ENCODE data around the gene UNK.

Gene UNK

GRCh38 chr17:75812096-75813013, 27.7 kb downstream of the UNK start:
- Histone ChIP-seq H3K36me3 (ENCODE audit: control insufficient read depth in 2 of 2, insufficient read depth in 2 of 2, low read length in 2 of 2) (peaks cover 41 to 53% of the 10 kb centered on the region in 2 donors), H3K27ac (ENCODE audit: low read depth in 2 of 2, low read length in 2 of 2) (no peak overlapping the region)

DNA sequence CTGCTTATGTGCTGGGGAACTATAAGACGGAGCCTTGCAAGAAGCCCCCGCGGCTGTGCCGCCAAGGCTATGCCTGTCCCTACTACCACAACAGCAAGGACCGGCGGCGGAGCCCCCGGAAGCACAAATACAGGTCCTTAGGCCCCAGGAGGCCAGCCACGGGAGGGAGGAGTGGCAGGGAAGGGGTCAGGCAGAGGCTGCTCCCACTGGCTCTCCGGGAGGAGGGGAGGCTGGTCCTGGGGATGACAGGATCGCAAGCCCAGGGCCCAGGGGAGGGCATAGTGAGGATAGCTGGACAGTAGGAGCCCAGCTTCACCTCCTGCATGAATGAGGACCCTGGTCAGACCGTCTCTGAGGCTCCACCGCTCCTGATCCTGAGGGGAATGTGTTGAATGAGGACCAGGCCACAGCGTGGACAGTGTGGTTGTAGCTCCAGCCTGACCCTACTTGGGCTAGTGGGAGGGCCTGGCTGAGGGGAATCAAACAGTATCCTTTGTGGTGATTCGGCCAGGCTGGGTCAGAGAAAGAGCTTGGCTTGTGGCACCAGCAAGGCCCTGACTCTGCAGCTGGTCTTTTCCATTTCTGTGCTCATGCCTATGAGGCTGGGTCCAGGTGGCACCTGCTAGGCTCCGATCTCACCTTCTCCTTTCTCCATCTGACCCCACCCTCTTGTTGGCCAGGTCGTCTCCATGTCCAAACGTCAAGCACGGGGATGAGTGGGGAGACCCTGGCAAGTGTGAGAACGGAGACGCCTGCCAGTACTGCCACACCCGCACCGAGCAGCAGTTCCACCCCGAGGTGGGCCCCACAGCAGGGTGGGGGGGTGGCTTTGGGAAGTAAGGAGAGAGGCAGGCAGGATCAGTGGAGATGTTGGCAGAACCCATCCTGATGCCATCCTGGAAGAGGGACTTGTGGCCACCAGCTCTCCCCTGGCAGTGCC, 28.7 kb downstream of the UNK start:
- H3K9ac ChIP-seq (ENCODE audit: low read depth in 1 of 2, low read length in 2 of 2), result no peak overlapping the region
- no peak overlapping the region for H3K4me3 ChIP-seq (ENCODE audit: low read length in 2 of 2)
- H3K27ac ChIP-seq (ENCODE audit: low read depth in 2 of 2, low read length in 2 of 2), result no peak overlapping the region

More at GRCh38 chr17:75812096-75813013, 27.7 kb downstream of the UNK start:
- no peak overlapping the region for H3K9ac ChIP-seq (ENCODE audit: low read depth in 1 of 2, low read length in 2 of 2)
- H3K4me1 ChIP-seq (ENCODE audit: control insufficient read depth in 2 of 2, insufficient read depth in 2 of 2, low read length in 2 of 2), result peaks cover 2 to 4% of the 10 kb centered on the region in 2 donors
- H3K9me3 ChIP-seq (ENCODE audit: control insufficient read depth in 2 of 2, low read length in 2 of 2), result no peaks in the 10 kb centered on the region
- no peak overlapping the region for H3K4me3 ChIP-seq (ENCODE audit: low read length in 2 of 2)
- H3K27me3 ChIP-seq (ENCODE audit: control insufficient read depth in 2 of 2, insufficient read depth in 2 of 2, low read length in 2 of 2), result no peaks in the 10 kb centered on the region

DNA sequence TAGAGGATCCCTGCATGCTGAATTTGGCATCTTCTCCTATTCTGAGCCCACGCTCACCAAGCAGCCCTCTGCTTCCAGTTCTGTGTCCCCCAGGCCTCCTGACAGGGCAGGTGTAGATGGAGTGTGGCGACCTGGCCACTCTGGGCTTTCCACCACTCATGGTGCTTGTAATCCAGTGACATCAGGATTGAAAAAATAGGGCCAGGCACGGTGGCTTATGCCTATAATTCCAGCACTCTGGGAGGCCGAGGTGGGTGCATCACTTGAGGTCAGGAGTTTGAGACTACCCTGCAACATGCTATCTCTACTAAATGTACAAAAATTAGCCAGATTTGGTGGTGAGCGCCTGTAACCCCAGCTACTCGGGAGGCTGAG, 29.4 kb downstream of the UNK start:
- no peak overlapping the region for H3K9ac ChIP-seq (ENCODE audit: low read depth in 1 of 2, low read length in 2 of 2)
- H3K4me1 ChIP-seq (ENCODE audit: control insufficient read depth in 2 of 2, insufficient read depth in 2 of 2, low read length in 2 of 2), result peaks cover 2 to 4% of the 10 kb centered on the region in 2 donors
- H3K27ac ChIP-seq (ENCODE audit: low read depth in 2 of 2, low read length in 2 of 2), result no peak overlapping the region
- no peaks in the 10 kb centered on the region for H3K27me3 ChIP-seq (ENCODE audit: control insufficient read depth in 2 of 2, insufficient read depth in 2 of 2, low read length in 2 of 2)
- peaks cover 58 to 67% of the 10 kb centered on the region in 2 donors for H3K36me3 ChIP-seq (ENCODE audit: control insufficient read depth in 2 of 2, insufficient read depth in 2 of 2, low read length in 2 of 2)
- no peak overlapping the region for H3K4me3 ChIP-seq (ENCODE audit: low read length in 2 of 2)
- no peaks in the 10 kb centered on the region for H3K9me3 ChIP-seq (ENCODE audit: control insufficient read depth in 2 of 2, low read length in 2 of 2)

More for the DNA sequence above, 28.7 kb downstream of the UNK start:
- peaks cover 2 to 4% of the 10 kb centered on the region in 2 donors for H3K4me1 ChIP-seq (ENCODE audit: control insufficient read depth in 2 of 2, insufficient read depth in 2 of 2, low read length in 2 of 2)
- H3K27me3 ChIP-seq (ENCODE audit: control insufficient read depth in 2 of 2, insufficient read depth in 2 of 2, low read length in 2 of 2), result no peaks in the 10 kb centered on the region
- H3K9me3 ChIP-seq (ENCODE audit: control insufficient read depth in 2 of 2, low read length in 2 of 2), result no peaks in the 10 kb centered on the region
- H3K36me3 ChIP-seq (ENCODE audit: control insufficient read depth in 2 of 2, insufficient read depth in 2 of 2, low read length in 2 of 2), result peaks cover 51 to 61% of the 10 kb centered on the region in 2 donors

DNA sequence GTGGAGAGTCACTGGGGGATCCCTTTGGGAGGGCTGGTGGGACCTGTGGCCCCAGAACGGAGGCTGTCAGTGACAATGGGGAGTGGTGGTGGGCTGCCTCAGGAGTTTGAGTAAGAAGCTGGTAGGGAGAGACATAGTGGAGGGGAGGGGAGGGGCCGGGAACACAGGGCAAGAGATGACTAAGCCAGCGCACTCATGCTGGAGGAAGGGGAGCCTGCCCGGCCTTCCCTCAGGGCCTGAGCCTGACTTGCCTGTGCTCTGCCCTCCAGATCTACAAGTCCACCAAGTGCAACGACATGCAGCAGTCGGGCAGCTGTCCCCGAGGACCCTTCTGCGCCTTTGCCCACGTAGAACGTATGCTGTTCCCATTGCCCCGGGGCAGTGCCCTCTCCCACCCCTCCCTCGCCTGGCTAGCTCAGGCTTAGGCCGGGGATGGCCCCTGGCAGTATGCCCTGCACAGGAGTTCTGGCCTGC, 30.3 kb downstream of the UNK start:
- Histone ChIP-seq H3K9me3 (ENCODE audit: control insufficient read depth in 2 of 2, low read length in 2 of 2) (no peaks in the 10 kb centered on the region), H3K4me1 (ENCODE audit: control insufficient read depth in 2 of 2, insufficient read depth in 2 of 2, low read length in 2 of 2) (peaks cover under 1 to 2% of the 10 kb centered on the region in 2 donors), H3K27me3 (ENCODE audit: control insufficient read depth in 2 of 2, insufficient read depth in 2 of 2, low read length in 2 of 2) (no peaks in the 10 kb centered on the region), H3K36me3 (ENCODE audit: control insufficient read depth in 2 of 2, insufficient read depth in 2 of 2, low read length in 2 of 2) (peaks cover 65 to 72% of the 10 kb centered on the region in 2 donors), H3K9ac (ENCODE audit: low read depth in 1 of 2, low read length in 2 of 2) (no peak overlapping the region), H3K4me3 (ENCODE audit: low read length in 2 of 2) (no peak overlapping the region), H3K27ac (ENCODE audit: low read depth in 2 of 2, low read length in 2 of 2) (no peak overlapping the region)

- H3K9ac ChIP-seq (ENCODE audit: low read depth in 1 of 2, low read length in 2 of 2), result no peak overlapping the region
- no peaks in the 10 kb centered on the region for H3K27me3 ChIP-seq (ENCODE audit: control insufficient read depth in 2 of 2, insufficient read depth in 2 of 2, low read length in 2 of 2)
- H3K9me3 ChIP-seq (ENCODE audit: control insufficient read depth in 2 of 2, low read length in 2 of 2), result no peaks in the 10 kb centered on the region
- no peaks in the 10 kb centered on the region for H3K4me1 ChIP-seq (ENCODE audit: control insufficient read depth in 2 of 2, insufficient read depth in 2 of 2, low read length in 2 of 2)
- peaks cover 70 to 75% of the 10 kb centered on the region in 2 donors for H3K36me3 ChIP-seq (ENCODE audit: control insufficient read depth in 2 of 2, insufficient read depth in 2 of 2, low read length in 2 of 2)
- no peak overlapping the region for H3K27ac ChIP-seq (ENCODE audit: low read depth in 2 of 2, low read length in 2 of 2)
- H3K4me3 ChIP-seq (ENCODE audit: low read length in 2 of 2), result no peak overlapping the region
These were observed 30.8 kb downstream of the UNK start for GRCh38 chr17:75815399-75815798.

DNA sequence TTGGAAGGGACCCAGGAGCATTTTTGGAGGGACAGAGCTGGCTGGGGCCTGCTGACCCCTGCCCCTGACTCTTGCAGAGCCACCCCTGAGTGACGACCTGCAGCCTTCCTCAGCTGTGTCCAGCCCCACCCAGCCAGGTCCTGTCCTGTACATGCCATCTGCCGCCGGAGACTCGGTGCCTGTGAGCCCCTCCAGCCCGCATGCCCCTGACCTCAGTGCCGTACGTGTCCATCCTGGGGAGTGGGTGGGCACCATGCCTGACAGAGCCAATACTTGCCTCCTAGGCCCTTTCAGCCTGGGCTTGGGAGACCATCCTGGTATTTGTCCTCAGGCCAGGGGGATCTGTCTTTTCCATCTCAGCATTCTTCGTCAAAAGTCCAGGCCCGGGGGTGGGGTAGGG, 32.1 kb downstream of the UNK start:
- H3K9me3 ChIP-seq (ENCODE audit: control insufficient read depth in 2 of 2, low read length in 2 of 2), result no peaks in the 10 kb centered on the region
- no peaks in the 10 kb centered on the region for H3K27me3 ChIP-seq (ENCODE audit: control insufficient read depth in 2 of 2, insufficient read depth in 2 of 2, low read length in 2 of 2)
- no peak overlapping the region for H3K27ac ChIP-seq (ENCODE audit: low read depth in 2 of 2, low read length in 2 of 2)
- no peak overlapping the region for H3K9ac ChIP-seq (ENCODE audit: low read depth in 1 of 2, low read length in 2 of 2)
- no peak overlapping the region for H3K4me3 ChIP-seq (ENCODE audit: low read length in 2 of 2)
- peaks cover 77 to 81% of the 10 kb centered on the region in 2 donors for H3K36me3 ChIP-seq (ENCODE audit: control insufficient read depth in 2 of 2, insufficient read depth in 2 of 2, low read length in 2 of 2)
- H3K4me1 ChIP-seq (ENCODE audit: control insufficient read depth in 2 of 2, insufficient read depth in 2 of 2, low read length in 2 of 2), result no peaks in the 10 kb centered on the region

GRCh38 chr17:75817571-75817970, 33.0 kb downstream of the UNK start:
- Histone ChIP-seq H3K27ac (ENCODE audit: low read depth in 2 of 2, low read length in 2 of 2) (no peak overlapping the region), H3K36me3 (ENCODE audit: control insufficient read depth in 2 of 2, insufficient read depth in 2 of 2, low read length in 2 of 2) (peaks cover 70 to 80% of the 10 kb centered on the region in 2 donors), H3K4me3 (ENCODE audit: low read length in 2 of 2) (no peak overlapping the region), H3K4me1 (ENCODE audit: control insufficient read depth in 2 of 2, insufficient read depth in 2 of 2, low read length in 2 of 2) (peaks cover 0 to 4% of the 10 kb centered on the region in 2 donors), H3K9ac (ENCODE audit: low read depth in 1 of 2, low read length in 2 of 2) (no peak overlapping the region), H3K9me3 (ENCODE audit: control insufficient read depth in 2 of 2, low read length in 2 of 2) (no peaks in the 10 kb centered on the region), H3K27me3 (ENCODE audit: control insufficient read depth in 2 of 2, insufficient read depth in 2 of 2, low read length in 2 of 2) (no peaks in the 10 kb centered on the region)

DNA sequence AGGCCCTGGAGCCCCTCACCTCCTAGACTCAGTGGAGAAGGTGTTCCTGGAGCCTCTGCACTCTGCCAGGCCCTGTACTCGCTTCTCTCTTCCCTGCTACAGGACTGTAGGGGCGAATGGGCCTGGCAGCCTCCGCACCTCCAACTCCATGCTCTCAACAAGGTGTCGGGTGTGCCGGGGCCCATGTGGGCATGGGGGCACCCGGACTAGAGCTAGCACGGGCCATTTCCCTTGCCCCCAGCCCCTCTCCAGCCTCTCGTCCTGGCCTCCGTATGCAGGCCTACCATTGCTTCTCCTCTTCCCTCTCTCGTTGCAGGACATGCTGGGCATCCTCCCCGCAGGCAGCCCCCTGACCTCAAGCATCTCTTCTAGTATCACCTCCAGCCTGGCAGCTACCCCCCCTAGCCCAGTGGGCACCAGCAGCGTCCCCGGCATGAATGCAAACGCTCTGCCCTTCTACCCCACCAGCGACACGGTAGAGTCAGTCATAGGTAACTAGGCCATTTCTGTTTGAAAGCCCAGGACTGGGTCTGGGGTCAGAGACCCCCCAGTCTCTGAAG, 33.8 kb downstream of the UNK start:
- Histone ChIP-seq H3K9me3 (ENCODE audit: control insufficient read depth in 2 of 2, low read length in 2 of 2) (no peaks in the 10 kb centered on the region), H3K4me1 (ENCODE audit: control insufficient read depth in 2 of 2, insufficient read depth in 2 of 2, low read length in 2 of 2) (peaks cover 0 to 4% of the 10 kb centered on the region in 2 donors), H3K27ac (ENCODE audit: low read depth in 2 of 2, low read length in 2 of 2) (no peak overlapping the region), H3K36me3 (ENCODE audit: control insufficient read depth in 2 of 2, insufficient read depth in 2 of 2, low read length in 2 of 2) (peaks cover 68 to 74% of the 10 kb centered on the region in 2 donors), H3K4me3 (ENCODE audit: low read length in 2 of 2) (no peak overlapping the region), H3K27me3 (ENCODE audit: control insufficient read depth in 2 of 2, insufficient read depth in 2 of 2, low read length in 2 of 2) (no peaks in the 10 kb centered on the region), H3K9ac (ENCODE audit: low read depth in 1 of 2, low read length in 2 of 2) (no peak overlapping the region)

DNA sequence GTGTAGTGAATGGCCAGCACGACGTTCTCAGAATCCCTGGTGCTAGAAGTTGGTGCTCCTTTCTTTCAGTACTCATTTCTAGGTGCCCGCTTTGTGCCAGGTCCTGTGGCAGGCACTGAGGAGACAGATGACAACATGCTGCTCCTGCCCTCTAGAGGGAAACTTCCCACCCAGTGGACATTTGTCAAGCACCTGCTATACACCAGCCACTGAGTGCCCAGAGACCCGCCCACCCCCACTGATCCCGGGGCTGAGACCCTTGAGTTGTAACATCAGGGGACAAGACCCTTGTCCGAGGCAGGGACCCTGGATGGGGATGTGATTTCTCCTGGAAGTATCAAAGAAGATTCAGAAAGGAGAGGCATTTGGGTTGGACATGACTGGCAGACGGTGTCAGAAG, 34.5 kb downstream of the UNK start:
- Histone ChIP-seq H3K27ac (ENCODE audit: low read depth in 2 of 2, low read length in 2 of 2) (no peak overlapping the region), H3K9ac (ENCODE audit: low read depth in 1 of 2, low read length in 2 of 2) (no peak overlapping the region), H3K4me3 (ENCODE audit: low read length in 2 of 2) (no peak overlapping the region), H3K36me3 (ENCODE audit: control insufficient read depth in 2 of 2, insufficient read depth in 2 of 2, low read length in 2 of 2) (peaks cover 62 to 72% of the 10 kb centered on the region in 2 donors), H3K9me3 (ENCODE audit: control insufficient read depth in 2 of 2, low read length in 2 of 2) (no peaks in the 10 kb centered on the region), H3K27me3 (ENCODE audit: control insufficient read depth in 2 of 2, insufficient read depth in 2 of 2, low read length in 2 of 2) (no peaks in the 10 kb centered on the region), H3K4me1 (ENCODE audit: control insufficient read depth in 2 of 2, insufficient read depth in 2 of 2, low read length in 2 of 2) (peaks cover 0 to 4% of the 10 kb centered on the region in 2 donors)
